B cell (primary cell): Measurements from ENCODE around the gene RAD51B.

Experiments
- EZH2 ChIP-seq: IDR thresholded peaks from 2 replicates; pipeline ENCODE4 v1.6.1; 2012; ENCODE audit warnings: borderline replicate concordance, low read depth, mild to moderate bottlenecking, moderate library complexity, low read length; ENCODE audit not compliant: insufficient read depth, poor library complexity, severe bottlenecking
- TF ChIP-seq, protein P1 (sequence below): fragments of 200-600 bp; IDR thresholded peaks from one replicate; pipeline ENCODE4 v1.8.0; 2022; ENCODE audit warnings: antibody characterized with exemption, mild to moderate bottlenecking

DNA sequence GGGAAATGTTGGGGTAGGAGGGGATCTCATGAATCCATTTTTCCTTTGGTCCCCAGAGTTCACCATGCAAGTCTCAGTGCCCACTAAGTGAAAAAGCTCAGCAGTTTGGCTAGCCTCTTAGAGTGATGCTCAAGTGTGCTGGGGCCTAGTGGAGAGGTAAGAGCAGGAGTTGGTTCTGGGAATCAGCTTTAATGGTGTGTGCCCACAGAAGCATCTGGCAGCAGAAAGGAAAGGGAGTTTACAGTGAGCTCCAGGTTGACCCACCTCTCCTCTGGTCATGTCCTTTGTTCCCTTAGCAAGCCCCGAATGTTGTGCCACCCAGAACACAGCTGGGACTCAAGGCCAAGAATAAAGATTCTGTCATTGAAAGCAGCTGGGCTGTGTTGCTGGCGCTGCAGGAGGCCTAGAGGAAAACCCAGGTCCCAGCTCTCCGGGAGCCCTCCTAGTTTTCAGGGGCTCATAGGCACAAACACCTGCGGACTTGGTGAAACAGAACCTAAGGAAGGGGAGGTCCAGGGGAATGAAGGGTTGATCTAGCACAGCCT lies 652.5 kb downstream of the RAD51B start:
- TF ChIP-seq, protein P1, sequence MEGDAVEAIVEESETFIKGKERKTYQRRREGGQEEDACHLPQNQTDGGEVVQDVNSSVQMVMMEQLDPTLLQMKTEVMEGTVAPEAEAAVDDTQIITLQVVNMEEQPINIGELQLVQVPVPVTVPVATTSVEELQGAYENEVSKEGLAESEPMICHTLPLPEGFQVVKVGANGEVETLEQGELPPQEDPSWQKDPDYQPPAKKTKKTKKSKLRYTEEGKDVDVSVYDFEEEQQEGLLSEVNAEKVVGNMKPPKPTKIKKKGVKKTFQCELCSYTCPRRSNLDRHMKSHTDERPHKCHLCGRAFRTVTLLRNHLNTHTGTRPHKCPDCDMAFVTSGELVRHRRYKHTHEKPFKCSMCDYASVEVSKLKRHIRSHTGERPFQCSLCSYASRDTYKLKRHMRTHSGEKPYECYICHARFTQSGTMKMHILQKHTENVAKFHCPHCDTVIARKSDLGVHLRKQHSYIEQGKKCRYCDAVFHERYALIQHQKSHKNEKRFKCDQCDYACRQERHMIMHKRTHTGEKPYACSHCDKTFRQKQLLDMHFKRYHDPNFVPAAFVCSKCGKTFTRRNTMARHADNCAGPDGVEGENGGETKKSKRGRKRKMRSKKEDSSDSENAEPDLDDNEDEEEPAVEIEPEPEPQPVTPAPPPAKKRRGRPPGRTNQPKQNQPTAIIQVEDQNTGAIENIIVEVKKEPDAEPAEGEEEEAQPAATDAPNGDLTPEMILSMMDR, result no peak
- TF ChIP-seq EZH2, result no peak
